Measurements from ENCODE around the gene OST4.

Gene OST4

DNA sequence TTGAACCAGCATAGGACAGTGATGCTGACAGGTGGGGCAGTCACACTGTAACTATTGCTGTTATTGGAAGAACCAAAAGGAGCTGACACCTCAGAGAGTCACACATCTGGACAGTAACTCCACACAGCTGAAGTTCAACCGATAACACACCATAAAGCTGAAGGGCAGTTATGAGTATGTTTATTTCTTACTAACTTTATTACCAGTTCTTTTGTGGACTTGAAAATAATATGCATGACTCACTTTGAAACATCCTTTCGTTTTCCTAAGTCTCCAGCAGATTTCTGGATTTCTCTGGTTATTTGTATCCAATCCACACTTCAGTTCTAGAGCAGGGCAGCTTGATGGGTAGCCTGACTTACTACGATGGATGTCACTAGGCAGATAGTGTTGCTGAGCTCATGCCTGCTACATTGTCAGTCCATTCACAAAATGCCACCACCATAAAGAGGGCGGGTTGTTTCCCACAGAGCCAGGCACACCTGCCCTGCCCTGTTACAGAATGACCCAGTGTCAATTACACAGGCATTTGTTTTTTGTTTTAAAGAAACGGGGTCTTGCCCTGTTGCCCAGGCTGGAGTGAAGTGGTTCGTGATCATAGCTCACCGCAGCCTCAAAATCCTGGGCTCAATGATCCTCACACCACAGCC, 28.3 kb downstream of the OST4 start:
- no peak for TF ChIP-seq Cebpa-rat (IDR thresholded peaks at IDR 0.05)
- H3K9ac ChIP-seq, result no peak overlapping the region
- no peaks in the 10 kb centered on the region for H3K9me3 ChIP-seq
- H3K4me3 ChIP-seq, result no peak overlapping the region
- no peak overlapping the region for H3K27ac ChIP-seq
- no peak overlapping the region for H3K4me2 ChIP-seq
- no peaks in the 10 kb centered on the region for H3K27me3 ChIP-seq
- H3K4me1 ChIP-seq, result peaks cover 20% of the 10 kb centered on the region
- H3K36me3 ChIP-seq, result peaks cover 52% of the 10 kb centered on the region
- H4K20me1 ChIP-seq, result 0 out of 2 replicates have a peak, but pooled peaks cover under 1% of the 10 kb centered on the region

DNA sequence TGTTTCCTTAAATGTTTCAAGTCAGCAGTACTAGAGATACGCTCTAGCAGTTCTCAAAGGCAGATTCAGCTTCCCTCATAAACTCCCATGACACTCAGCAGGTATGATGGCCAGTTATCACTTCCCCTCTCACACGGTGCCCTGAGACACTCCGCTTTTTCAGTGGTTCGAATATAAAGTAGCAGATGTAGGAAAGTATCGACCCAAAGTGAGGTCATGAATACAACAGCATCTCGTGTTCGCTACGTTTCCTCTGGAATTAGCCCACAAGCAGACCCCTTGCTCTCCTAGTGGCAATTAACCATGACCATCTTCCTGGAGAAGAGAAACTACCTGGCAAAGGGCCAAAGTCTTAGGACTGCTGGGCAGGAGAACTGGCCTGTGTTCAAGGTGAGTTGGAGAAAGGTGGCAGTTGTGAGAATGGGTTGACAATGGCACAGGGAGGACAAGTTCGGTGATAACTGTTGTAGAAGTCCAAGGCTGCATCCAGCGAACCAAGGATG, 29.2 kb downstream of the OST4 start:
- Histone ChIP-seq H3K4me1 (peaks cover 25% of the 10 kb centered on the region), H3K9ac (0 out of 2 replicates have a peak overlapping the region, but pooled peaks have one; percentile 23), H3K4me3 (no peak overlapping the region), H3K36me3 (peaks cover 61% of the 10 kb centered on the region), H3K9me3 (no peaks in the 10 kb centered on the region), H4K20me1 (0 out of 2 replicates have a peak, but pooled peaks cover 8% of the 10 kb centered on the region), H3K4me2 (peak overlapping the region; percentile 35; the same call in 1 of the 2 replicates), H3K27ac (no peak overlapping the region), H3K27me3 (no peaks in the 10 kb centered on the region)
- no peak for TF ChIP-seq Cebpa-rat (IDR thresholded peaks at IDR 0.05)

DNA sequence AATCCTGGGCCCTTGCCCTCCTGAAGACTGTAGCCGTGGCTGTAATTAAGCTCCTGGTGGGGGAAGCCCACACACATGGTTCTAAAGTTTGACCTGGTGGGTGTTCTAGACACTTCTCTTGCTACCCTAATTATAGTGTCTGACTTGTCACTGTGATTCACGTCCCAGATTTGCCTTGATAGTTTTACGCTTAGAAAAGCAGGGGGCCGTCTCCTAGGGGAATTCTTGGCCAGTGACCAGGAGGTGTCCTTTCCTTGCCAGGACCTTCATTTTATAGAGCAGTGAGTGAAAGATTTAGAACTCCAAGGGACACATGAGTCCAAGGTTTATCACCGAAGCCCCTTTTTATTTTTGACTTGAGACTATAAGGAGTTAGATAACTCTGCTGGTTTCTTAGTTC, 29.7 kb downstream of the OST4 start:
- TF ChIP-seq Cebpa-rat (IDR thresholded peaks at IDR 0.05), result no peak
- H3K9ac ChIP-seq, result 0 out of 2 replicates have a peak overlapping the region, but pooled peaks have one; percentile 23
- no peak overlapping the region for H3K4me3 ChIP-seq
- no peak overlapping the region for H3K27ac ChIP-seq
- H3K4me1 ChIP-seq, result peaks cover 28% of the 10 kb centered on the region
- H3K4me2 ChIP-seq, result peak overlapping the region; percentile 35; the same call in 1 of the 2 replicates
- H3K9me3 ChIP-seq, result no peaks in the 10 kb centered on the region
- H3K27me3 ChIP-seq, result no peaks in the 10 kb centered on the region
- H3K36me3 ChIP-seq, result peaks cover 66% of the 10 kb centered on the region
- 0 out of 2 replicates have a peak, but pooled peaks cover 8% of the 10 kb centered on the region for H4K20me1 ChIP-seq

DNA sequence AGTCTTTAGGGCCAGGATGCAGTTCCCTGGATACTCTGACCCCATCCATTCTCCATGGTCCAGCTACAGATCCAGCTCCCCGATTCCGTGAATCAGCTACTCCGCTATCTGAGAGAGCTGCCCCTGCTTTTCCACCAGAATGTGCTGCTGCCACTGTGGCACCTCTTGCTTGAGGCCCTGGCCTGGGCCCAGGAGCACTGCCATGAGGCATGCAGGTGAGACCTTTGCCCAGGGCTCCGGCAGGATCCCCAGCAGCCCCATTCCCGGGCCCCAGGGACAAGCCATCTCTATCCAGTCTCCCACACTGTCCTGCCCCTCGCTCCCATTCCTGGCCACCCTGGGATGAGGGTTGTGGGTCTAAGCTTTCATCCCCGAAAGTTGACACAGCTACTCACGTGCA, 31.2 kb downstream of the OST4 start:
- Histone ChIP-seq H3K4me2 (no peak overlapping the region), H3K27ac (no peak overlapping the region), H3K9ac (no peak overlapping the region), H3K9me3 (no peaks in the 10 kb centered on the region), H3K27me3 (no peaks in the 10 kb centered on the region), H3K36me3 (peaks cover 80% of the 10 kb centered on the region), H4K20me1 (0 out of 2 replicates have a peak, but pooled peaks cover 8% of the 10 kb centered on the region), H3K4me1 (peaks cover 32% of the 10 kb centered on the region), H3K4me3 (no peak overlapping the region)
- no peak for TF ChIP-seq Cebpa-rat (IDR thresholded peaks at IDR 0.05)

DNA sequence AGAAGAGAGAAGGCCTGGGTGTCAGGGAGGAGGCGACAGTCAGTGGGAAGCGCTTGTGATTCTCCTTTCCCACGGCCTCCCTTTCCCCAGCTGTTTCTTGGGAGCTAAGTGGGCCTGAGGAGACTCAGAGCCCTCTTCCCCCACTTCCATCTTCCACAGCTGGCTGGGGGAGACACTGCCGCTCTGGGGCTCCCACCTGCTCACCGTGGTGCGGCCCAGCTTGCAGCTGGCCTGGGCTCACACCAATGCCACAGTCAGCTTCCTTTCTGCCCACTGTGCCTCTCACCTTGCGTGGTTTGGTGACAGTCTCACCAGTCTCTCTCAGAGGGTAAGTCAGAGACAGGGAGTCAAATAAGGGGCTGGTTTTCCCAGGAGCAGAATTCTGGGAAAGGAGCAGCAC, 31.6 kb downstream of the OST4 start:
- H3K36me3 ChIP-seq, result peaks cover 85% of the 10 kb centered on the region
- H4K20me1 ChIP-seq, result 0 out of 2 replicates have a peak, but pooled peaks cover 8% of the 10 kb centered on the region
- no peaks in the 10 kb centered on the region for H3K27me3 ChIP-seq
- H3K4me1 ChIP-seq, result peaks cover 32% of the 10 kb centered on the region
- no peaks in the 10 kb centered on the region for H3K9me3 ChIP-seq
- no peak overlapping the region for H3K4me2 ChIP-seq
- no peak for TF ChIP-seq Cebpa-rat (IDR thresholded peaks at IDR 0.05)
- no peak overlapping the region for H3K27ac ChIP-seq
- H3K4me3 ChIP-seq, result no peak overlapping the region
- H3K9ac ChIP-seq, result no peak overlapping the region

DNA sequence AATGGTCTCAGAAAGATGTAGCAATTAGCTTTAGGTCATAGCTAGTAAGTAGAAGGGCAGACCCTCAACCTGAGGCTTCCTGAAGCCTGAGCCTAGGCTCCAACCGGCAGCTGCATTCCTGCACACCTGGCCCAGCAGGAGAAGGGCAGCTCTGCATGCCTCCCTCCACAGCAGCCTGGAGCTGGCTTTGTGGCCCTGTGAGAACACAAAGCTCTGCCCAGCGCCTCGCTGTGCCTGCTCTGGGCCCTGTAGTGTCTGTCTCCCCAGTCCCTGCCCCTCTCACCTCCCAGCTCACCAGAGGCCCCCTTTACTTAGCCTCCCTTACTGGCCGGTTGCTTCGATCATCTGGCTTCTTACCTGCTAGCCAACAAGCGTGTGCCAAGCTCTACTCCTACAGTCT, 32.0 kb downstream of the OST4 start:
- Histone ChIP-seq H3K36me3 (peaks cover 88% of the 10 kb centered on the region), H4K20me1 (0 out of 2 replicates have a peak, but pooled peaks cover 8% of the 10 kb centered on the region), H3K9ac (no peak overlapping the region), H3K27ac (no peak overlapping the region), H3K4me2 (no peak overlapping the region), H3K4me3 (no peak overlapping the region), H3K27me3 (no peaks in the 10 kb centered on the region), H3K4me1 (peaks cover 36% of the 10 kb centered on the region), H3K9me3 (no peaks in the 10 kb centered on the region)
- TF ChIP-seq Cebpa-rat (IDR thresholded peaks at IDR 0.05), result no peak

DNA sequence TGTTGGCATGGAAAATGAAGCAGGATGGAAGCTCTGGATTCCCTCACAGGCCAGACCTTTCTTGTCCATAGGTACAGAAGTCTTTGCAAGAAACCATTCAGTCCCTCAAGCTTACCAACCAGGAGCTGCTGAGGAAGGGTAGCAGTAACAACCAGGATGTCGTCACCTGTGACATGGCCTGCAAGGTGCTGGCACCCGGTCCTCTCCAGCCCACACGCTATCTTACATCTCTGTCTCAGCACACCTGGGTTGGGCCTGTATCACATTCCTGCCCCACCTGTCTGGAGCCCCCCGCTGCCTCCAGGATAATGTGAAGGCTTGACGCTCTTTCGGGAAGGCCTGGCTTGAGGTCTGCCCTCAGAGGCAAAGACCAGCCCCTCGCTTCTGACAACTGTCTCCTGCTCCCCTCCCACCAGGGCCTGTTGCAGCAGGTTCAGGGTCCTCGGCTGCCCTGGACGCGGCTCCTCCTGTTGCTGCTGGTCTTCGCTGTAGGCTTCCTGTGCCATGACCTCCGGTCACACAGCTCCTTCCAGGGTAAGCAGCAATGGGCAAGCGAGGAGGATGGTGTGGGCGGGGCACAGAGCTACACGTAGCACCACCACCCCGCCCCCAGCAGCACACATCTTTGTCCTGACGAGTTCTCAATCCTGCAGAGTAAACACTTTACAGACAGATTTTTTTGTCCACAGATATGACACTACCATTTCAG, 32.7 kb downstream of the OST4 start:
- Histone ChIP-seq H3K27me3 (no peaks in the 10 kb centered on the region), H3K4me2 (no peak overlapping the region), H3K4me3 (no peak overlapping the region), H3K9me3 (no peaks in the 10 kb centered on the region), H3K9ac (no peak overlapping the region), H3K4me1 (peaks cover 43% of the 10 kb centered on the region), H3K36me3 (peaks cover 88% of the 10 kb centered on the region), H4K20me1 (peaks cover 8% of the 10 kb centered on the region; the same call in 1 of the 2 replicates), H3K27ac (no peak overlapping the region)
- no peak for TF ChIP-seq Cebpa-rat (IDR thresholded peaks at IDR 0.05)

DNA sequence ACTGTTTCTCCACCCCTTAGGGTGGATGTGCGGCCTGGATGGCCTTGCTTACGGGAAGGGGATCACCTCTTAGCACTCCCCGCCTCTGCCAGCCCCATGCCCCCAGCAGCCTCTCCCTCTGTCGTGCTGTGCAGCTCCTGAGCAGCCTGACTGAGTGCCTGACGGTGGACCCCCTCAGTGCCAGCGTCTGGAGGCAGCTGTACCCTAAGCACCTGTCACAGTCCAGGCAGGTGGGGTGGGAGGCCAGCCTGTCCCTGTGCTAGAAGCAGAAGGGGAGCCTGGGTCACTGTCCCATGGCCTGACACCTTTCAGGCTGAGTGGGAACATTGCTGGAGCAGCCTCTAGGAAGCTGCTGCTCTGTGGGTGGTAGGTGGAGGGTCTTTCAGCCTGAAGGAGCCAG, 33.4 kb downstream of the OST4 start:
- Histone ChIP-seq H4K20me1 (peaks cover 8% of the 10 kb centered on the region; the same call in 1 of the 2 replicates), H3K4me2 (no peak overlapping the region), H3K36me3 (peaks cover 84% of the 10 kb centered on the region), H3K27ac (no peak overlapping the region), H3K4me1 (peaks cover 48% of the 10 kb centered on the region), H3K9ac (no peak overlapping the region), H3K4me3 (no peak overlapping the region), H3K9me3 (no peaks in the 10 kb centered on the region), H3K27me3 (no peaks in the 10 kb centered on the region)
- no peak for TF ChIP-seq Cebpa-rat (IDR thresholded peaks at IDR 0.05)

DNA sequence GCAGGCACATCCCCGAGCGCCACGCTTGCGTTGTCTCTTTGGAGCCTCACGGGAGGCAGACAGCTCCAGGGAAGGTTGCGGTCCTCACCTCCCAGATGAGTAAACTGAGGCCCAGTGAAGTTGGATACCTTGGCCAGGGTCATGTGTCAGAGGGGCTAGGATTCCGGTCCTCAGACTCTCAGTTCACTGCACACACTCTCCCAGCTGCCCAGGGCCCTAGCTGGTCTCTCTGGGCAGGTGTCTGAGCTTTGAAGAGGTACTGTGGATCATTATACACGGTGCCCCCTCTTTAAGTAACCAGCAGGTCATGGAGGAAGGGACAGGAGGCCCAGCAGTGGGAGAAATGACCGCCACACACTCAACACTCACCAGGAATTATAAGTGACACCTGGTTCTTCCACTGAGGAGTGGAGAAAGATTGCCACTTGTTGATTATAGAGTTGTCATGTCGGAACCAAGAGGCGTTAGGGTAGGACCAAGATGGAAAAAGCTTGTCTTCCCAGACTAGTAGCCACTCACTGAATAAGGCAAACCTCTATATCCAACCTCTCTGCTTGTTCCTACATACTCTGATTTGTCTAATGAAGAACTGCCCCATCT, 38.1 kb downstream of the OST4 start:
- H3K27me3 ChIP-seq, result no peaks in the 10 kb centered on the region
- H3K36me3 ChIP-seq, result peaks cover 49% of the 10 kb centered on the region
- peaks cover 13% of the 10 kb centered on the region; the same call in 1 of the 2 replicates for H4K20me1 ChIP-seq
- H3K4me1 ChIP-seq, result peaks cover 36% of the 10 kb centered on the region
- peak overlapping the region; percentile 87 for H3K27ac ChIP-seq
- H3K4me2 ChIP-seq, result peak overlapping the region; percentile 95
- TF ChIP-seq Cebpa-rat (IDR thresholded peaks at IDR 0.05), result no peak
- no peaks in the 10 kb centered on the region for H3K9me3 ChIP-seq
- H3K9ac ChIP-seq, result peak overlapping the region; percentile 90
- peak overlapping the region; percentile 88 for H3K4me3 ChIP-seq
